ENCODE measurements around the gene PHLDA2. TPM values are rescaled to one million over a fixed set of nuclear protein-coding genes. Genes with fewer than 3 reads are reported as not detected.

PHLDA2 gene
- total and polyA plus RNA-seq, 9 of the 15 experiments (the other 6 are each of a cell fraction or from before 2014, with no cell fraction given), result 0.43 to 42.4 (median 4.7) TPM

GRCh38 chr11:2890466-2891294 is 38.5 kb downstream of the PHLDA2 start (continued):
- peak in 1 of 3 experiments; percentile 42 for TF ChIP-seq YY1 (IDR thresholded peaks at IDR 0.05; ENCODE audit: borderline replicate concordance in 1 of 3, control insufficient read depth in 1 of 3, extremely low read depth in 1 of 3, insufficient read depth in 3 of 3, insufficient read length in 1 of 3, insufficient replicate concordance in 2 of 3, low read depth in 1 of 3, low read length in 2 of 3)
- TF ChIP-seq ETV6 (IDR thresholded peaks at IDR 0.05; ENCODE audit: borderline replicate concordance in 1 of 2, low read depth in 2 of 2, low read length in 1 of 2), result no peak
- peak; percentile 79; the same call in 1 of the 2 replicates for TF ChIP-seq ETV6 (CRISPR knock-in tag; IDR thresholded peaks at IDR 0.05; ENCODE audit: borderline replicate concordance)
- TF ChIP-seq CCNT2 (IDR thresholded peaks at IDR 0.05; ENCODE audit: borderline replicate concordance, extremely low read depth, insufficient read length, low read depth, low read length), result peak; percentile 94
- TF ChIP-seq TOE1 (IDR thresholded peaks at IDR 0.05; ENCODE audit: borderline replicate concordance), result peak; percentile 68; the same call in 1 of the 2 replicates
- no peak for TF ChIP-seq TOE1 (CRISPR knock-in tag; IDR thresholded peaks at IDR 0.05; ENCODE audit: borderline replicate concordance, low read depth)
- TF ChIP-seq, protein P1, sequence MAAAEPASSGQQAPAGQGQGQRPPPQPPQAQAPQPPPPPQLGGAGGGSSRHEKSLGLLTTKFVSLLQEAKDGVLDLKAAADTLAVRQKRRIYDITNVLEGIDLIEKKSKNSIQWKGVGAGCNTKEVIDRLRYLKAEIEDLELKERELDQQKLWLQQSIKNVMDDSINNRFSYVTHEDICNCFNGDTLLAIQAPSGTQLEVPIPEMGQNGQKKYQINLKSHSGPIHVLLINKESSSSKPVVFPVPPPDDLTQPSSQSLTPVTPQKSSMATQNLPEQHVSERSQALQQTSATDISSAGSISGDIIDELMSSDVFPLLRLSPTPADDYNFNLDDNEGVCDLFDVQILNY (CRISPR knock-in tag; IDR thresholded peaks at IDR 0.05), result no peak
- no peak for TF ChIP-seq ELK3 (CRISPR knock-in tag; IDR thresholded peaks at IDR 0.05)
- TF ChIP-seq ETV1 (tag; conservative IDR thresholded peaks at IDR 0.05; ENCODE audit: low read depth), result 0 out of 2 replicates have a peak, but pooled peaks have one; percentile 19
- peak; percentile 26 for TF ChIP-seq DACH1 (IDR thresholded peaks at IDR 0.05; ENCODE audit: partially characterized antibody)
- no peak for TF ChIP-seq U2AF1 (optimal IDR thresholded peaks at IDR 0.05; ENCODE audit: low read depth, low read length)
- TF ChIP-seq GTF2B (IDR thresholded peaks at IDR 0.05; ENCODE audit: extremely low read depth, insufficient read length), result no peak
- no peak for TF ChIP-seq NCOA2 (IDR thresholded peaks at IDR 0.05; ENCODE audit: partially characterized antibody in 2 of 2)
- no peak for TF ChIP-seq CSDE1 (IDR thresholded peaks at IDR 0.05)
- TF ChIP-seq FOXK2 (conservative IDR thresholded peaks at IDR 0.05 in 1 of 2, IDR thresholded peaks at IDR 0.05 in 1 of 2; ENCODE audit: low read depth in 2 of 2), result peak in 1 of 2 experiments; percentile 67; a peak in 1 of 4 replicates
- TF ChIP-seq PRDM10 (IDR thresholded peaks at IDR 0.05; ENCODE audit: partially characterized antibody), result peak; percentile 76
- 0 out of 4 replicates have a peak, but pooled peaks of 1 of the 2 experiments have one; percentile 43 for TF ChIP-seq ARNT (IDR thresholded peaks at IDR 0.05)
- no peak for TF ChIP-seq ZNF134 (CRISPR knock-in tag; conservative IDR thresholded peaks at IDR 0.05)
- peak; percentile 57 for TF ChIP-seq MEIS2 (IDR thresholded peaks at IDR 0.05; ENCODE audit: partially characterized antibody)
- TF ChIP-seq RNF2 (IDR thresholded peaks at IDR 0.05), result peak; percentile 57

All from K562 (cell line).